Prostate gland (tissue), 2 donors: Measurements from ENCODE around the gene EML3. TPM values are rescaled to one million over a fixed set of nuclear protein-coding genes. Genes with fewer than 3 reads are reported as not detected.
A peak's percentile ranks its signal among the peaks of the same experiment; 100 is the strongest.

Source experiments
- DNase-seq: peaks from one replicate; pipeline ENCODE4 v3.0.0-alpha.2; 2019; ENCODE audit warnings: low spot score
- H3K27ac ChIP-seq, 2 donors: fragments of 200-600 bp; sonication (generic); 2 replicates each; pipeline ENCODE4 v1.5.1; 2017 to 2019
- H3K27me3 ChIP-seq: fragments of 200-600 bp; sonication (generic); replicated peaks from 2 replicates; pipeline ENCODE4 v1.5.1; 2019; ENCODE audit not compliant: insufficient read depth
- H3K36me3 ChIP-seq, 2 donors: fragments of 200-600 bp; sonication (generic); 1 replicate in 1 of 2; 2 replicates in 1 of 2; pipeline versions ENCODE4 v1.5.1 to v1.8.1; 2017 to 2019
- H3K4me1 ChIP-seq: fragments of 200-600 bp; sonication (generic); replicated peaks from 2 replicates; pipeline ENCODE4 v1.5.1; 2019
- H3K4me3 ChIP-seq, 2 donors: fragments of 200-600 bp; sonication (generic); 2 replicates each; pipeline ENCODE4 v1.5.1; 2017 to 2019
- H3K9me3 ChIP-seq: fragments of 200-600 bp; sonication (generic); 2 replicates; pipeline ENCODE4 v1.5.1; 2017
- POLR2A ChIP-seq: fragments of 450-650 bp; IDR thresholded peaks from one replicate; pipeline ENCODE4 v1.6.1; 2016; ENCODE audit warnings: antibody characterized with exemption, mild to moderate bottlenecking
- POLR2AphosphoS5 ChIP-seq: sonication (generic); formaldehyde crosslinking; IDR thresholded peaks from one replicate; pipeline ENCODE4 v1.6.1; 2017; ENCODE audit warnings: antibody characterized with exemption
- WGBS: methylation state at CpG from one replicate; pipeline ENCODE4 v1.1.5; 2018; 5-methylcytosine and 5-hydroxymethylcytosine counted together
- intact Hi-C: fragments of 100-400 bp; cut with DNase I; formaldehyde crosslinking; loops from one replicate; pipeline ENCODE4 v1.14.2; 2022
- total RNA-seq, 2 donors: library from RNA; depleted of rRNA; stranded (reverse); fragments of >200 nt; gene quantifications; one replicate each; pipeline ENCODE4 v1.1.0, GENCODE V29; 2016
- TF ChIP-seq, protein P1 (sequence below), 4 experiments: fragments of 200-600 bp in 2 of 4; fragments of 450-650 bp in 2 of 4; sonication (generic) in 2 of 4; IDR thresholded peaks; 1 replicate in 3 of 4; 2 replicates in 1 of 4; pipeline ENCODE4 v1.5.1; 2016 to 2019; ENCODE audit warnings: antibody characterized with exemption in 4 of 4, mild to moderate bottlenecking in 2 of 4, moderate library complexity in 2 of 4

Gene EML3
- total RNA-seq, 2 donors from 2014 or later: 50.2 to 80.1 TPM

DNA sequence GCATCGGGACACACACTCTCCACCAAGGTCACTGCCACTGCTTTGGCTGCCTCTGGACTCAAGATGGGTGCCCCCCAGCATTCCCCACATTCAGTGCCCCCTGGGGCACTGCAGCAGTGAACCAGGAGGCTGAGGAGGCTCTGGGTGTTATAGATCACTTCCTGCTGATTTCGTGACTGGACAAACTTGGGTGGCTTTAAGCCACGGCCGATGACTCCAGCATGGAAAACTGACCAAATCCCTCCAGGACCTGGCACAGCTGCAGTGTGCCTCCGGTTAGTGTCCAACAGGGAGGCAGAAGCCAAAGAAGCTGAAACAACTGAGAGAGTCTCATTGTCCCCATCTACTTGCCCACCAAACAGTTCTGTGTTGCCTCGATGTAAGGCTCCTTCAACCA lies 35.0 kb upstream of the EML3 start:
- no peaks in the 10 kb centered on the region for H3K27me3 ChIP-seq
- H3K4me3 ChIP-seq: no peak overlapping the region
- peaks cover 0 to 2% of the 10 kb centered on the region in 2 donors for H3K36me3 ChIP-seq
- 91% methylated on average over 6 of the region's 6 CpGs for WGBS
- intact Hi-C loops: no loop called here
- no peak for DNase-seq
- TF ChIP-seq, protein P1, sequence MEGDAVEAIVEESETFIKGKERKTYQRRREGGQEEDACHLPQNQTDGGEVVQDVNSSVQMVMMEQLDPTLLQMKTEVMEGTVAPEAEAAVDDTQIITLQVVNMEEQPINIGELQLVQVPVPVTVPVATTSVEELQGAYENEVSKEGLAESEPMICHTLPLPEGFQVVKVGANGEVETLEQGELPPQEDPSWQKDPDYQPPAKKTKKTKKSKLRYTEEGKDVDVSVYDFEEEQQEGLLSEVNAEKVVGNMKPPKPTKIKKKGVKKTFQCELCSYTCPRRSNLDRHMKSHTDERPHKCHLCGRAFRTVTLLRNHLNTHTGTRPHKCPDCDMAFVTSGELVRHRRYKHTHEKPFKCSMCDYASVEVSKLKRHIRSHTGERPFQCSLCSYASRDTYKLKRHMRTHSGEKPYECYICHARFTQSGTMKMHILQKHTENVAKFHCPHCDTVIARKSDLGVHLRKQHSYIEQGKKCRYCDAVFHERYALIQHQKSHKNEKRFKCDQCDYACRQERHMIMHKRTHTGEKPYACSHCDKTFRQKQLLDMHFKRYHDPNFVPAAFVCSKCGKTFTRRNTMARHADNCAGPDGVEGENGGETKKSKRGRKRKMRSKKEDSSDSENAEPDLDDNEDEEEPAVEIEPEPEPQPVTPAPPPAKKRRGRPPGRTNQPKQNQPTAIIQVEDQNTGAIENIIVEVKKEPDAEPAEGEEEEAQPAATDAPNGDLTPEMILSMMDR (IDR thresholded peaks at IDR 0.05): no peak
- peaks cover 6% of the 10 kb centered on the region for H3K4me1 ChIP-seq
- H3K27ac ChIP-seq: no peak overlapping the region
- no peaks in the 10 kb centered on the region for H3K9me3 ChIP-seq

GRCh38 chr11:62646825-62647608 lies 34.4 kb upstream of the EML3 start:
- peaks cover under 1% of the 10 kb centered on the region for H3K4me1 ChIP-seq
- DNase-seq: no peak
- H3K4me3 ChIP-seq: peak overlapping the region in 1 of 2 donors; percentile 73
- H3K9me3 ChIP-seq: no peaks in the 10 kb centered on the region
- intact Hi-C loops: no loop called here
- H3K36me3 ChIP-seq: peaks cover 0 to 2% of the 10 kb centered on the region in 2 donors
- H3K27ac ChIP-seq: peak overlapping the region in 1 of 2 donors; percentile 89
- TF ChIP-seq POLR2AphosphoS5 (no peak), POLR2A (no peak)
- TF ChIP-seq, protein P1 (IDR thresholded peaks at IDR 0.05): no peak
- WGBS: 60% methylated on average over 25 of the region's 32 CpGs
- H3K27me3 ChIP-seq: no peaks in the 10 kb centered on the region

- DNase-seq: peak; percentile 100
- 0% methylated on average over 69 of the region's 73 CpGs for WGBS
- intact Hi-C loops: no loop called here
- TF ChIP-seq POLR2A: peak; percentile 75
- TF ChIP-seq, protein P1 (IDR thresholded peaks at IDR 0.05): no peak
- peak; percentile 98 for TF ChIP-seq POLR2AphosphoS5
- Histone ChIP-seq H3K9me3 (no peaks in the 10 kb centered on the region), H3K36me3 (peaks cover 0 to 2% of the 10 kb centered on the region in 2 donors), H3K4me1 (no peaks in the 10 kb centered on the region), H3K27me3 (no peaks in the 10 kb centered on the region), H3K27ac (peak within 1 kb of the TSS; percentile 86 to 89), H3K4me3 (peak within 1 kb of the TSS; percentile 73 to 98)
Measured at GRCh38 chr11:62645946-62646824, 33.6 kb upstream of the EML3 start, which contains the start of gene GANAB. GANAB (minus strand) TSS chr11:62646613; CDS start chr11:62646599, 14 bp downstream.

DNA sequence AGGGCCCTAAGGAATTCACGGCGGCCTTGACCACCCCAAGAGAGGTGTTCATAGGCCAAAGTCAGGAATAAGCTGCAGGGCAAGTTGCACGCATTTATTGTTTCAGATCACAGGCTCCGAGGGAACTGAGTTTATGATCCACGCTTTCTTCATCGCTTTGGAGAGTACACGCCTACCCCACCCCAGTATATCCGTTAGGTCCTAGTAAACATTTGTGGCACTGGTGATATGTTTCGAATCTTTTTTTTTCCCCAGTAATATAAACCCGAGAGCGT lies 33.0 kb upstream of the EML3 start:
- H3K4me3 ChIP-seq: peak overlapping the region; percentile 73 to 98
- H3K9me3 ChIP-seq: no peaks in the 10 kb centered on the region
- no peaks in the 10 kb centered on the region for H3K4me1 ChIP-seq
- intact Hi-C loops: no loop called here
- no peaks in the 10 kb centered on the region for H3K27me3 ChIP-seq
- no peak for DNase-seq
- peak overlapping the region; percentile 86 to 89 for H3K27ac ChIP-seq
- 9% methylated on average over 11 of the region's 11 CpGs for WGBS
- H3K36me3 ChIP-seq: peaks cover 0 to 2% of the 10 kb centered on the region in 2 donors
- TF ChIP-seq POLR2AphosphoS5: no peak
- TF ChIP-seq, protein P1 (IDR thresholded peaks at IDR 0.05): no peak
- no peak for TF ChIP-seq POLR2A
